Right lobe of liver (tissue), 4 donors: ENCODE measurements around the gene FOLR1.

Experiments used
- CTCF ChIP-seq, 4 donors: fragments of 200-600 bp in 3 of 4; fragments of 450-650 bp in 1 of 4; IDR thresholded peaks; one replicate each; pipeline versions ENCODE4 v1.5.1 to v1.8.0; 2016 to 2022; ENCODE audit warnings: antibody characterized with exemption in 4 of 4, mild to moderate bottlenecking in 2 of 4
- POLR2A ChIP-seq: fragments of 450-650 bp; IDR thresholded peaks from one replicate; pipeline ENCODE4 v1.6.1; 2017; ENCODE audit warnings: antibody characterized with exemption, mild to moderate bottlenecking
- donor health status: DM: no; HTN: no; CAD: no.
- donor health status: DM: no; HTN: no; CAD: no.
- donor health status: DM: no; HTN: yes; CAD: no.

- TF ChIP-seq CTCF (IDR thresholded peaks at IDR 0.05) = no peak
- no peak for TF ChIP-seq POLR2A
Measured at GRCh38 chr11:72203163-72203562, 11.2 kb downstream of the FOLR1 start.
